GM18498 (cell line): ENCODE measurements around the gene SAMD4A.

Source experiments
- ATAC-seq: cut with Tn5 transposase; IDR thresholded peaks from one replicate; pipeline ENCODE4 v1.9.1; 2021; ENCODE audit warnings: mild to moderate bottlenecking, moderate library complexity; ENCODE audit not compliant: unreplicated experiment

SAMD4A gene

DNA sequence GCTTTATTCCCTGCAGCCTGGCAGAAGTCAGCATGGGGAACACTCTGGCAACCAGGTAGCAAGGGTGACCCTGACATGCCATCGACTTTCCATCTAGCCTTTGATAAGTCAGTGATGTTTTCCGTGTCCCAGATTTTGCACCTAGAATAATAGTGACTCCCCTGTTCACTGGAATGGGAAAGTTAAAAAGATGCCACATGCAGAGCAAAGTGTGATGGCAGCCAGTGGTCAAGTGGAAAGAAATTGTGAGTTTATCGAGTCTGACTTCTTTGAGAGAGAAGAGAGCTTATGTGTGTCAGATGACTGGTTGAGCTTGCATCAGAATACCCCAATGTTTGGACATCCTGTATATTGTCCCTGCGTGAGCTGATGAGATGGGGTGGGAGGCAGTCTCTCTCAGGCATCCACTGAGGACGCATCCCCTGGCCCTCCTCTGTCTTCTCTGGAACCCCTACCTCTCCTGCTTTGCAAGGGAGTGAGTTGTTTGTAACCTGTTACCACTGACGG, 187.2 kb downstream of the SAMD4A start:
- ATAC-seq = no peak

DNA sequence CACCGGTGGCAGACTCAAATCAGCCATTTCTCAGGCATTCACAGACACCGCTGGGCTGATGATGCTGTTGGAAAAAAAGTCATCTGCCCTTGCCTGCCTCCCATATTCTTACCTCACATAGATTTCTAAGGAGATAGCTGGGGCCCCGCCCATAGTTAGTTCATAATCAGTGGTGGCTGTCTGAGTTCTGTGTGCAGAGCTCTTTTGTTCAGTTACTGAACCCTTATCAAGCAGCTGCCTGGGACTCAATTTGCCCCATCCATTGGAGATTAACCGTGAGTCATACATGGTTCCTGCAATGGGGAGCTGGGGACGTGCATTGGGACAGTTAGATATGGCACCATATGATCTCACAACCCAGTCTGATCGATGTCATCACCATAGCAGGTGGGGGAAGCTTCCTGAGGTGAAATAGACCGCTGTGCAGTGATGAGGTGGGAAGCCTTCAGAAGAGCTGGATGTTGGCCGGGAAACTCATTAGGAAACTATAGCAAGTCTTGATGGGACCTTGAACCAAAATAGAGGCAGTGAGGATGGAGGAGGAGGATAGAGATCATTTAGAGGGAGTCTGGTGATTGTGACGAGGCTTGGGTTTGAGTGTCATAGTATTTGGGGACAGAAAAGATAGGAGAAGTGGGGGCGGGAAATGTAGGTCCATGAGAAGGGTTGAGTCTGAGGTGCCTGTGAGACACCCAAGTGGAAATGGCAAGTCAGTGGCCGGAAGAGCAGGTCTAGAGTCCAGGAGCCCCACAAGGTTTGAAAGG, 187.9 kb downstream of the SAMD4A start:
- no peak for ATAC-seq

DNA sequence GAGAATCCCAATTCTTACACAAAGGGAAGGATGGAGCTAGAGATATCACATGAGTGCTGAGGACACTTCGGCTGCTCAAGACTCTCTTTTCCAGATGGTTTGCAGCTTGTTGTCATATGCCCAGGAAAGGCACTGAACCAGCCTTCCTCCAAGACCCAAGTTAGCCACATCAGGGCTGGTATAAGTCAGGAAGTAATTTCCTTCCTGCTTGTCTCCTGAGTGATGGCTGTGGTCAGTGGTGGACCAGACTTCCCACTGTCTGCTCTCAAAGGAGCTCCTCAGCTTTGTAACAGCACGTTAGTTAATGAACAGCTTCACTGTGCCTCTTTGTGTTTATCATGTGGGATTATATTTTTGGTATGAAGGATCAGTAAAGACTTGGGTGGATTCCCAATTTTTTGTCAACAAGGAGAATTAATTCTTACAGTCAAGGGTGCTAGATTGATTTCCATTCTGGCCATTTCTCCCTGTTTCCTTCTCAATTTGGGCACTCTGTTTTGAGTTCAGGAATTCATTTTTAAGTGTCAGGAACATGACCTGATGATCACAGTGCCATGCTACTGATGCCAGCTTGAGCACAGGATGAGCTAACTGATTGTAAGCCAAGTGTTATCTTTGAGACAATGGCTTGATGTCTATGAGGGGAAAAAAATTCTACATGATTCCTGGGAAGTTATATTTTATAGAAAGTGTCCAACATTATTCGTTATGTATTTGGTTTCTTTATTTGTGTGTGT, 189.9 kb downstream of the SAMD4A start:
- ATAC-seq = no peak

DNA sequence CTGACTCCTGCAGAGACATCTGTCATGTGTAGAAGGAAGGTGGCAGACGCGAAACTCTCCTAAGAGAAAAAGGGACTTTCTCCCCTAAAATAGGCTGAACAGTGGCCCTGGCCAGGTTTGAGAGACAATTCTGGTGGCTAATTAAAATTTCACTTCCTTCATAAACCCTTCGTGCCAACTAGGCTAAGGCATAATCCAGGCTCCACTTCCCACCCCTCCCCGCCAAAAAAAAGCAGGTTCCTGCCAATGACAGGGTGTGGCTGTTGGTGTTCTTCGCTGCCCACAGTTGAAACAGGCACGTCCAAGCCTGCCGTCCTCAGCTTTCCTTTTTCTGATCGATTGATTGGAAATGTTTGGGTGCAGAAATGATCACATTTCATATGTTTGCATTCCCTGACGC, 191.1 kb downstream of the SAMD4A start:
- no peak for ATAC-seq

DNA sequence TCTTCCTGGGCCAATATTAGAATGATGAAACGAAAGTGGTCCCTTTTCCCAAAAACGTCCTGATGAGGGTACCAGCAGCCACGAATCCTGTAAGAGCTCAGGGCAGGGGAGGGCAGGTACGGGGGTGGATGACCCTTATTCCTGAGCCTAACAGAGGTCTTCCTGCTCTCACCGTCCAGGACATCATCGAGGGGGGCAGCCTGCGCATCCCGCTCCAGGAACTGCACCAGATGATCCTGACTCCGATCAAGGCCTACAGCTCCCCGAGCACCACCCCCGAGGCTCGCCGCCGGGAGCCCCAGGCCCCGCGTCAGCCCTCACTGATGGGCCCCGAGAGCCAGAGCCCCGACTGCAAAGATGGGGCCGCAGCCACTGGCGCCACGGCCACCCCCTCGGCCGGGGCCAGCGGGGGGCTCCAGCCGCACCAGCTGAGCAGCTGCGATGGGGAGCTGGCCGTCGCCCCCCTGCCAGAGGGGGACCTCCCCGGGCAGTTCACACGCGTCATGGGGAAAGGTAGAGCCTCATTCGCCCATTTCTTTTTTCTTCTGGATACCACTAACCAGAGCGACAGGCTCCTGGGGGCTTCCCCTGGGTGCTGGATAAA, 193.2 kb downstream of the SAMD4A start:
- no peak for ATAC-seq

DNA sequence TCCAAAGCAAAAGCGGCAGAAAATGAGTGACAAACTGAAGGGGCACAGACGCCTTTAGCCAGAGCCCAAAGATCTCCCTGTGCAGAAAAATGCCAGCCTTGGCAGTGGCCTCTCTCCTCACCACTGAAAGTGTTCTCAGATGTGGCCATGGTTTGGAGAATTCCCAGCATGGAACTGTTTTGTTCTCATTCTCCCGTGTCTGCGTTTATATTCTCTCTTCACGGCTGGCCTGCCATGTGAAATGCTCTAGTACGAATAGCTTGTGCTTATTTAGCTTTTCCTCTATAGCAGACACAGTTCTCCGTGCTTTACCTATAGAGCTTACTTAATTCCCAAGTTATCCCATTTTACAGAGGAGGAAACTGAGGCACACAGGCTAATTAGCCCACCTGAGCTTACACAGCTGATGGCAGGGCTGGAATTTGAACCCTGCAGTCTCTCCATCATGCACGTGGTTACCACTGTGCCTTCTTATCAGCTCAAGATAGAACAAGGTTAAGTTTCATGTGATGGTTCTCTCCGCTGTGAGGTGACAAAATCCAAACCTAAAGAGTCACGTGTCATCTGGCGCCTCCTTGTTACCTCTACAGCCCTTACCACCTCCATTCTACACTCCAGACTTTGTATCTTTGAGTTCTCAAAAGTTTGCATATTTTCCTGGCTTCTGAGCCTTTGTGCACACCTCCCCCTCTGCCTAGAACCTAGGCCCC, 194.1 kb downstream of the SAMD4A start:
- no peak for ATAC-seq

DNA sequence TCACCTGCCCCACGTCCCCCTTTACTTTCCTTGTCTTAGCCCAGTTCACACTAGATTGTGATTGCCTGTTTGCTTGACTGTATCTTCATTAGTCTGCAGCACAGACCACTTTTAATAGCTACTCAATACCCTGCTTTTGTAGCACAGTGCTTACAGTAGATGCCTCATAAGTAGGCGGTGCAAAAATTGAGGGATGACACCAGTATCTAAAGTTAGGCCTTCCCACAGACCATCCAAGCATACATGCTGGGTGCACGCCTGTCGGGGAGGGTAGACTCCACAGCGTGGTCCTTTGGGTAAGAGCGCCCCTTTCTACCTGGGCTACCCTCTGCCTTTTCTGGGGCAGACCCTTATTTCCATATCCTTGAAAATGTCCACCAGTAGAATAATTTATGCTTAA, 194.9 kb downstream of the SAMD4A start:
- ATAC-seq = no peak

DNA sequence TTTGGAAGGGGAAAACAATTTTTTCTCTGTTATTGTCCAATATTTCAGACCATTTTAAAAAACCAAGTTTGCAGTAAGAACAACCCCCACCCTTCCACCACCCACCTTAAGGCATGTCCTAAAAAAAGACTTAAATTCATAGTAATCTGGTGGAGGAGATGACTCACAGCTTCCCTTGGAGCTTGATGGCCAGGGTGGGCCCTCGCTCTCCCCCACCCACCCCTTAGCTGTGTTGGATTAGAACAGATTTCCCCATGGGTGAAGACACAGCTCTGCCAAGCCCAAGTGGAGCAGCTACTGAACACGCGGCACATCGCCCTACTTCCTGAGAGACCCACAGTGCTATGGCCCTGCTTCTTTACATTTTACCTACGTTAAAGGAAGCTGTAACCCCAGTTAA, 195.4 kb downstream of the SAMD4A start:
- ATAC-seq = no peak

DNA sequence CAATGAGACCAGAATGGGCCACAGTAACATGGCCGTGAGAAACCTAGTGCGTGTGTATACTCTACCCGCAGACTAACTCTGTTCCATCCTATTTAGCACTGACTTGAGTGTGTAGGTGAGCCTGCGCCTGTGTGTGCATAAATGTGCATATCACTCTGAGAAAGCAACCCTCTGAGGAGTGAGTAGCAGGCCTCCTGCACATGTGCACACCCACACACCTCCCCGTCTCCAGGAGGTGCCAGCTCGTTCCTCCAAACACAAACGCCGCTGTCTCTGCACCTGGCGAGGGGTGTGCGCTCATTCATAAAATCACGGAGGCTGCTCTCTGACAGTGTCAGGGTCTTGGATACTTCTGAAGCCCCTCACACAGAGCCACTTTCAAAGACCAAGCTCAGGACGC, 196.8 kb downstream of the SAMD4A start:
- ATAC-seq = no peak

DNA sequence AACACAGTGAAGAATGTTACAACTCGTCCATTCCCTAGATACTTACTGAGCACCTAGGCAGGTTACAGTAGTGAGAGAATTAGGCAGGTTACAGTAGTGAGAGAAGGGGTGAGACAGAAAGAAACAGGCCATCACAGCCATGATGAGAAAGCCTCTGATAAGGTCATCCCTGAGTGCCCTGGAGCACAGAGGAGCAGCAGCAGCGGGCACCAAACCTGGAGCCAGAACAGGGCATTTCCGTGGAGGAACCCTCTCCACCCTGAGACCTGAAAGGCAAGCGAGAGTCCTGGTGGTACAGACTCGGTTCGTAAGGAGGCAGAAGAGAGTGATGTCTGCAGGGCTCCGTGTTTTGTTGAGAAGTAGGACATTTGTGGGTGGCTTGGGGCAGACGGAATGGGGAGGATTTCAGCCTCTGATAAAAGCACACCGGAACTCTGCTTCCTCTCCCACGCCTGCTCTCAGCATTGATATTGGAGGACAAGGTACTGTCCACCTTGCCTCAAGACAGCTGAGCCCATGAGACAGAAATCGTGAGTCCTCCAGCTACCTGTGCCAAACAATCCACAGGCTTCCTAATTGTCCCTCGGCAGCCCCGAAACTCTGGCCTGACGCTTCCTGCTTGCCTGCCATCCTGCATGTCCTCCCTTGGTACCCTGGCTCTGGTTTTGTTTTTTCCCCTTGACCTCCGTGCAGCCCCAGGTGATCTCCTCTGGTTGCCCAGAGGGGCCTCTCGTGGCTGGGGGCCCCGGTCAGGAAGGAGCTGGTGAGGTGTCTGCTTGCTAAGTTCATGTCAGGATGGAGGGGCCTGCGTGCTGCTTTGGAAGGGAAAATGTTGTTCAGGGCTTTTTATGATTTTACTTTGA, 199.6 kb downstream of the SAMD4A start:
- ATAC-seq = no peak

DNA sequence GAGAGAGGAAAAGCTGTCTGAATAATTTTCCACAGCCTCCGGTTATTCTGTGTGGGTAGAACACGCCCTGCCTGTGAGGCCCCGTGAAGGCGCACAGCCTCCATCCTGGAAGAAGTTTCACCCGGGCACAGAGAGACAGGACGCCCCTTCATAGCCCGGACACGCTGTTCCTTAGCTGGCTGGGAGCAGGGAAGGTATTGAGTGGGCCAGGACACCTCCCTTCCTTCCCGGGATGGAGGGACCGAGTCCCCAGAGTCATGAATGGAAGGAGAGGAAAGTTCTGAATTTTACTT, 200.2 kb downstream of the SAMD4A start:
- no peak for ATAC-seq

DNA sequence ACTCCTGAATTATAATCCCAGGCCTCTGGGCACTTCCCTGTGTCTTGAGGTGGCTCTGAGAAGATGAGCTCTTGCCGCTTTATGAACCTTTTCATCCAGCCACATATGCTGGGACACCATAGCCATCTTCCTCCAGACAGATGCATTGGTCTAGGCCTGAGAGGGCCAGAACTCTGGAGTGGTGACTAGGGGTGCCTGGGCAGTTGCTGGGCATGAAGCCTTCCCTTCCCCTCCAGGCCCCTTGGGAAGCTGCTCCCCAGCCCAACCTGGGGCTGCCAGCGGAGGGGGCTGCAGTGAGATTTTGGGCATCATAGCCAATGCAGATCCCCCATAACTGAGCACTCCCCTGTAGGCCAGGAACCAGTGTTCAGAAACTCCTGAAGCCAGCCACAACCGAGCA, 200.5 kb downstream of the SAMD4A start:
- no peak for ATAC-seq

DNA sequence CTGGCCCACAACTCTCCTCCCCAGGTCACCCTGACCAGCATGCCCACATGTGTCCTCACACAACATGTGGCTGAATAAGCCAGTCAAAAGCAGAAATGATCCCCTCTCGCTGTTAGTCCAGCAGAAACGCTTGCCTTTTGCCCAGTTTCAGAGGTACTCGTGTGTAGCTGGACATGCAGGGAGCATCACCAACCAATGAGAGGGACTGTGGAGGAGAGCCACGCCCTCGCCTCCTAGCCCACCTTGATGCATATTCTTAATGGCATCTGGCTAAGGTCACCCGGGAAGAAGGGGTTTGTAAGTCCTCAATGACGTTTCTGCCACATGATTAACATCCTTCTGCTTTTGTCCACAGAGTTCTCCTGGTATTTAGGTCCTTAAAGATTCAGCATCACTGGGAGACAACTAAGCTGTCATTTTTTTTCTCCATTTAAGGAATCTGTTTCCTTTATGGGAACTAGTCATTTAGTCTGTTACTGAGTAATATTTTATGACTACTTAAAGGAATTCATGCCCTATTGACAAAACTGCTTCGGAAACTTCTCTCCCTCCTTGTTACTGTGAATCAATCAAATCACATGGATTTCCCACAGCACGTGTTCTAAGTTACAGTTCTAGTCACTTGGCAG, 201.7 kb downstream of the SAMD4A start:
- ATAC-seq = no peak

DNA sequence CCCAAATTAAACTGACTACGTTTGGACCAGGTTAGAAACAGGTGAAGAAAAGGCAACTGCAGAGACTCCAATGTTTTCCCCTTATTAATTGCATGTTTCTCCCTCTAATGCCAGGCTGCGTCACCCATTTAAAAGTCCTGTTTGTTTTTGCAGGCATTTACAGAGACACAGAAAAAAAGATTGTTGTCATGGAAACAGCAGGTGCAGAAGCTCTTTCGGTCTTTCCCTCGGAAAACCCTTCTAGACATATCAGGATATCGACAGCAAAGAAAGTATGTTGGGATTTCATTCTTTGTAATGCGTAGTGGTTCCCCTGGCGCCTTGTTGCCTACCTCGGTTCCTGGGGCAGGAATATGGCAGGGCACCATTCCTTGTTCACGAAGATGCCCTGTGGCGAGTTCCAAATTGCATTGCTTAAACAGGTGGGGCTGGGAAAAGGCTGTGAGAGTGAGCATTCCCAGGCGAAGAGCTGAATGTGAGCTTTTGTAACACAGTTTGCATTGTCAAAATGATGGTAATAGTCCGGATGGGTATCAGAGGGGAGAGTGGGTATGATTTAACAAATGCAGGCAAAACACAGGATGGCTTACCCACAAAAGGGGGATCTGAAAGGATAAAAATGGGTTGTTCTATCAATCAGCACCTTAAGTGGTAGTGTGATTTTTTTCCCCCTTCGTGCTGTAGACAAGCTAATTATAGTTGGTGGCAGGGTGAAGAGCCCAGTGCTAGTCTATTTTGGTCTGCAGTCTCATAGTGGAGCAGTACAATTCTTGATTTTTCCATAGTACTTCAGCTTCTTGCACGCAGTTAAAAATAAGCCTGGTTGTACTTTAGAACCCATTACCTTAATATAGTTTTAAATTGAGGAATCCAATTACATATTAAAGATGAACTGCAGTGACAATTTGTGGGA, 203.3 kb downstream of the SAMD4A start:
- no peak for ATAC-seq

DNA sequence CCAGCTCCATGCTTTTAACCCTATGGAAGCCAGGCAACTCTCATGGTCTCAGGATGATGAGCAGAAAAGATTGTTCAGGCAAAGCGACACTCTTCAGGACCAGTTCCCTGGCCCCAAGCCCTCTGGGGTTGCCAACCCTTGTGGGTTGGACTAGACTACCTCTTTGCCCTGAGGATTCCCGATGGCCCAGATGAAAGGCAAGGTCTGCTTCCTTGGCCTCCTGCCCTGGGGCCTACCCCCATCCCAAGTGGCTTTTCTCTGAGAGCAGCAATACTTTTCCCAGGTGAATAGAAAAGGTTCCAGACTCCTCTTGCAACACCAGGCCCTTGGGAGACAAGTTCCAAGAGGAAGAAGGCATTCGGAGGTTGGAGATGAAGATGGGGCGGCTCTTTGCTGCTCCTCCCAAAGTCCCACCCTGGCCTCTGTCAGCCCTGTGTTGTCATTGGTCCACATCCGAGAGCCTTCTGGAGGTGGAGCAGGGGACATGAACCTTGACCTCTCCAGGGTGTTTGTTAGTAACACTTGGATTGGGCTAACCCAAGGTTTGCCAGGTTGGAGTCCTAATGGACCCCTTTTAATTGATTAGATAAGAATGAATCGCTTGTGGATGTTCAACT, 204.6 kb downstream of the SAMD4A start:
- no peak for ATAC-seq

DNA sequence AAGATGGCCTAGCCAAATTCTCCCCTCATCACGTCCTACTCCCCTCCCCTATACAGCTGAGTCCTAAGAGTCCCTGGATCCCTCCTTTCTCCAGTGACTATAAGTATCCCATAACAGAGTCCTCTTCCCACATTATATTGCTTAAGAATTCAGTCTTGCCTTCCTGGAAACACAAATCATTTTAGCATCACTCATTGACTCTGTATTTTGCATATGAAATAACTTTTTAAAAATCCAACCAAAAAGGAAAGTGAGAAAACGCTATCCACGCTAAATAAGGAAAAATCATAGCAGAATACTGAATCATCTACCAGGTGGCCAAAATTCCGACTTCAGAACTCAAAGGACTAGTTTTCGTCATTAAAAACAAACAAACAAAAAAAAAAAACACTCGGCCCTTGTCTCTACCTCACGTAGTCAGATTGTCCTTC, 205.5 kb downstream of the SAMD4A start:
- ATAC-seq = no peak

DNA sequence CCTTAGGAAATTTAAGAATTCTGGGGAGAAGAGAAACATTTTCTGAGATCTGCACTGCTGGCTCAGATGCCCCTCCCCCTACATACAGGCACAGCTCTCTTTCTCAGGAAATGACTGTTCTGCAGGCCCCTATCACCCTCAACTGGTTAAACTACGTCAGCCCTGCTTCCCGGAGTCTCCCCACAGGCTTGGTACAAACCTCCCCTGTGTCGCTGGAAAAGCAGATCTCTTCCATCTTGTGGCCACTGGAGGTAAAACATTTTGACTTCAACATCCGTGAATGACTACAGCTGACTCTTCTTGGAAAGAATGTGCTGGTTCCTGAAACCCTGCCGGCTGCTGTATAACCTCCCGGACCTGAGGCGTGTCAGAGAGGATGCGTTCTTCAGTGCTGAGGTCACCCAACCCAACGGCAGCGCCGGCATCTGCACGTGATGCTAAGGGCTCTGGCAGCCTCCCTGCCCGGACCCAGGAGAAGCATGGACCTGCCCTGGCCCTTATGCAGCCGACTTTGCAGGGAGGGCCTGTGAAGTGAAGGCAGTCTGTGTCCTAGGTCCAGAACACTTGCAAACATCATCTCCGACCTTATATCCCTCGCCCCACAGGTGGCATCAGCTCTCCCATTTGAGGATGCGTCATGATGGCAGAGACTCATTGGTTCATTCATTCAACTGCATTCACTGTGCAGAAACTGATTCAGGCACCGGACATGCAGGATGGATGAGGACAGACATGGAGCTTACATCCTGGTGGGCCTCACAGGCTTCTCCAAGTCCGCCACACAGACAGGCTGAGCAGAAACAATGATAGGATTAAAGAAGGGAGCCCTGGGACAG, 206.5 kb downstream of the SAMD4A start:
- peak; percentile 18 for ATAC-seq

DNA sequence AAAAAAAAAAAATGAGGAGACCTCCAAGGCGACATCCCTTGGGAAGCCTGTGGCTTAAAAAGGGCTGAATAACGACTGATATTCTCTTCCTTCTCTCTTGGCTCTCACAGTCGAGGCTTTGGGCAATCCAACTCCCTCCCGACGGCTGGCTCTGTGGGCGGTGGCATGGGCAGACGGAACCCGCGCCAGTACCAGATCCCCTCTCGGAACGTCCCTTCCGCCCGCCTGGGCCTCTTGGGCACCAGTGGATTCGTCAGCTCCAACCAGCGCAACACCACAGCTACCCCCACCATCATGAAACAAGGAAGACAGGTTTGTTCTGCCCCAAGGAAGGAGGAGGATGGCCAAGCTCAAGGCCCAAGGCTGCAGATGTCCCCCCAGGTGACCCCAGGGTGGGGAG, 207.9 kb downstream of the SAMD4A start:
- ATAC-seq = no peak
